Measurements from ENCODE around the gene OR10T2.
"Not testable (repeated sequence)": the region's sequence is repeated elsewhere in the genome, so short reads cannot be mapped to it uniquely, and the experiment has no call there.

Gene OR10T2

DNA sequence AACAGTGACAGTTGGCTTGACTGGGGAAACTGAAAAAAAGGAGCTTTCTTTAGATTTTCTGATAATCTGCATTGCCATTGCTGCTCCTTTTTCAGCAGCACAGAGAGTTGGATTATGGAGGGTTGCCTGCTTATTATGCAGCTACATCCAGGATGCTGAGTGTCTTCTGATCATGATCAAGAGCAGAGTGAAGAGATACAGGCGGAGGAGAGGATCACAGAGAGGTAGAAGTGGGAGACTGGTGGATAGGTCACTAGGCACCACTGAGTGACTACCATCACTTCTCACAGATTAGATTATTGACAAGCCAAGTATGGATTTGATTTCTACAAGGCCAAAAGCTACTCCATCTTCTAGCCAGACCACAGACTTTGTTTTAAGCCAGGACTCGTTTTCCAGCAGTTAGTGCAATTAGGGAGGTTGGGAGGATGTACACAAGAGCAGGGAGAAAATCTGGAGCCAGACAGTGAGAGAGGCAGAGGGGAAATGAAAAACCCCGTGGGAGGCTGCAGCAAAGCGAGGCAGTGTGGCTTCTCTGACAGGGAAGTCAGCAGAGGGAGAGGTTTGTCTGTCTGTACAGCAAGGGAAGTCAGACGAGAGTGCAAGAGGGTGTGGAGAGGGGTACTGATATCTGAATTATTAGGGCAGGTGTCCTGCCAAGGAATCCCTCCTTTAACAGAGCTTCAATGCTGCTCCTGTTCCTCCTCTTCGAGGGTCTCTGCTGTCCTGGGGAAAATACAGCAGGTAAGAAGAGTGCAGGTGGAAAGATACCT is 45.8 kb downstream of the OR10T2 start, which contains the start of gene CD1E:
TSS of gene CD1E (plus strand) at position 592 of the 773 bp plus-strand sequence. CDS start at position 687, 95 bp downstream.
- no peaks in the 10 kb centered on the region for H3K36me3 ChIP-seq (ENCODE audit: insufficient read depth, low read length)
- no peak within 1 kb of the TSS for H3K9ac ChIP-seq (ENCODE audit: insufficient read length)
- TF ChIP-seq EZH2 (IDR thresholded peaks at IDR 0.05) (no peak), FOXP2 (optimal IDR thresholded peaks at IDR 0.05; ENCODE audit: control extremely low read depth, extremely low read length, insufficient read depth) (no peak), POLR2AphosphoS5 (IDR thresholded peaks at IDR 0.05; ENCODE audit: borderline replicate concordance, low read depth, low read length) (no peak)
- H3K9me3 ChIP-seq (ENCODE audit: low read depth, low read length), result no peaks in the 10 kb centered on the region
- H3K27ac ChIP-seq, result no peak within 1 kb of the TSS
- no peak within 1 kb of the TSS for H3K4me3 ChIP-seq
- DNase-seq (ENCODE audit: low read depth, low spot score), result no peak

GRCh38 chr1:158348946-158349345 is 50.3 kb downstream of the OR10T2 start:
- not testable (repeated sequence) for H3K4me3 ChIP-seq; DNase-seq (ENCODE audit: low read depth, low spot score); H3K27ac ChIP-seq; H3K36me3 ChIP-seq (ENCODE audit: insufficient read depth, low read length); H3K9ac ChIP-seq (ENCODE audit: insufficient read length); H3K9me3 ChIP-seq (ENCODE audit: low read depth, low read length)

All from SK-N-MC (cell line).